A549 (cell line): ENCODE results near the gene EZH1.

ENCODE experiments used
- CEBPB ChIP-seq, 2 experiments: fragments of >200 bp in 1 of 2; sonication (Bioruptor Twin) in 1 of 2; formaldehyde crosslinking in 1 of 2; IDR thresholded peaks; 2 replicates each; pipeline ENCODE4 v1.6.1; 2012 to 2016
- EP300 ChIP-seq, 2 experiments: fragments of >200 bp; sonication (Bioruptor Twin); formaldehyde crosslinking; IDR thresholded peaks; 2 replicates in 1 of 2; 3 replicates in 1 of 2; pipeline ENCODE4 v1.6.1; 2016 to 2017
- ESRRA ChIP-seq: fragments of 150-350 bp; IDR thresholded peaks from 2 replicates; pipeline ENCODE4 v1.6.1; 2014; ENCODE audit warnings: mild to moderate bottlenecking, low read length, borderline replicate concordance
- HDAC2 ChIP-seq: fragments of 200-600 bp; sonication (generic); IDR thresholded peaks from 2 replicates; pipeline ENCODE4 v1.6.1; 2016
- JUN ChIP-seq, 2 experiments: fragments of >200 bp; sonication (Bioruptor Twin); formaldehyde crosslinking; IDR thresholded peaks; 2 replicates in 1 of 2; 3 replicates in 1 of 2; pipeline ENCODE4 v1.6.1; 2016 to 2017
- MAZ ChIP-seq: fragments of 150-350 bp; IDR thresholded peaks from 2 replicates; pipeline ENCODE4 v1.6.1; 2014; ENCODE audit warnings: antibody characterized with exemption, low read depth, low read length, borderline replicate concordance
- NR3C1 ChIP-seq: fragments of >200 bp; sonication (Bioruptor Twin); formaldehyde crosslinking; IDR thresholded peaks from 3 replicates; pipeline ENCODE4 v1.6.1; 2017
- POLR2A ChIP-seq: IDR thresholded peaks from 2 replicates; pipeline ENCODE4 v1.6.1; 2012; ENCODE audit warnings: mild to moderate bottlenecking, low read length
- TFCP2L1 ChIP-seq: fragments of 250-450 bp; sonication (Bioruptor Pico); IDR thresholded peaks from 2 replicates; pipeline ENCODE4 v1.5.0; 2021; ENCODE audit warnings: mild to moderate bottlenecking
- TP53 ChIP-seq: fragments of 250-450 bp; sonication (Bioruptor Pico); IDR thresholded peaks from 2 replicates; pipeline ENCODE4 v1.5.0; 2021; ENCODE audit warnings: mild to moderate bottlenecking, moderate library complexity
- TF ChIP-seq, protein P1 (sequence below): fragments of >200 bp; sonication (Bioruptor Twin); formaldehyde crosslinking; IDR thresholded peaks from 3 replicates; pipeline ENCODE4 v1.5.1; 2016
- TF ChIP-seq, protein P2 (sequence below): fragments of 450-650 bp; IDR thresholded peaks from 2 replicates; pipeline ENCODE4 v1.6.1; 2014; ENCODE audit warnings: antibody characterized with exemption
- TF ChIP-seq, protein P3 (sequence below): fragments of 200-600 bp; sonication (generic); IDR thresholded peaks from 2 replicates; pipeline ENCODE4 v1.6.1; 2016; ENCODE audit warnings: antibody characterized with exemption, mild to moderate bottlenecking, moderate library complexity
- TF ChIP-seq, protein P4 (sequence below): IDR thresholded peaks from 2 replicates; pipeline ENCODE4 v1.6.1; 2012

DNA sequence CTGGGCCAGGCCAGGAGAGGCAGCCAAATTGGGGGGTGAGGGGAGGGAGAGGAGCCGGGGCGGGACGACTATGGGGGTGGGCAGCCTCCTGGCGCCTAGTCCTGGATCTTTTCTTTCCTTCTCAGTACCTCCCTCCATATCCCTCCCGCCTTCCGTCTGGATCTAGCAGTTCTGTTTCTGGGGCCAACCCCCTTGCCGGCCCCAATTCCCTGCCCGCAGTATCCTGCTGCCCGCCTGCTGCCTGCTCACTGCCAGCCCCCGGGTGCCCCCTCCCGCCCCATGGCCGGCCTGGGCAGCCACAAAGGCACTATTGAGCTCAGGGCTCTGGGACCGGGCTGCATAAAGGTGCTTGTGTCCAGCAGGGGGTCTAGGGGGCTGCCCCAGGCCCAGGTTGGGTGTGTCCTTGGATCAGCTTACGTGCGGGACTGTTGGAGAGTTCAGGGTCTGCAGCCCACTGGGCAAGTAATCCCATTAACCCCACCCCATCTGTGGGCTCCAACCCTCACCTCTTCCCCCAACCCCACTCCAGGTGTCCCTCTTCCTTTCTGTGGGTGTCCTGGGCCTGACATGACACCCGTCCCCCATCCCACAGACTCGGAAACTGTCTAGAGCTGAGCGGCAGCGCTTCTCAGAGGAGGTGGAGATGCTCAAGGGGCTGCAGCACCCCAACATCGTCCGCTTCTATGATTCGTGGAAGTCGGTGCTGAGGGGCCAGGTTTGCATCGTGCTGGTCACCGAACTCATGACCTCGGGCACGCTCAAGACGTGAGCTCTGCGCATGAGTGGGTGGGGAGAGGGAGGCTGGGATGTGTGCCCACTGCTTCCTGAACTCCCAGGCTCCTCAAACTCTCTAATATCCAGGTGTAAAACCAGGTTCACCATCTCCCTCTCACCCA, 37.6 kb upstream of the EZH1 start:
- TF ChIP-seq TFCP2L1 (no peak), ESRRA (no peak), EP300 (IDR thresholded peaks at IDR 0.05) (no peak), TP53 (CRISPR knock-in tag) (no peak), NR3C1 (no peak), CEBPB (IDR thresholded peaks at IDR 0.05) (no peak), POLR2A (no peak), MAZ (no peak), JUN (IDR thresholded peaks at IDR 0.05) (no peak), HDAC2 (no peak)
- TF ChIP-seq, protein P1, sequence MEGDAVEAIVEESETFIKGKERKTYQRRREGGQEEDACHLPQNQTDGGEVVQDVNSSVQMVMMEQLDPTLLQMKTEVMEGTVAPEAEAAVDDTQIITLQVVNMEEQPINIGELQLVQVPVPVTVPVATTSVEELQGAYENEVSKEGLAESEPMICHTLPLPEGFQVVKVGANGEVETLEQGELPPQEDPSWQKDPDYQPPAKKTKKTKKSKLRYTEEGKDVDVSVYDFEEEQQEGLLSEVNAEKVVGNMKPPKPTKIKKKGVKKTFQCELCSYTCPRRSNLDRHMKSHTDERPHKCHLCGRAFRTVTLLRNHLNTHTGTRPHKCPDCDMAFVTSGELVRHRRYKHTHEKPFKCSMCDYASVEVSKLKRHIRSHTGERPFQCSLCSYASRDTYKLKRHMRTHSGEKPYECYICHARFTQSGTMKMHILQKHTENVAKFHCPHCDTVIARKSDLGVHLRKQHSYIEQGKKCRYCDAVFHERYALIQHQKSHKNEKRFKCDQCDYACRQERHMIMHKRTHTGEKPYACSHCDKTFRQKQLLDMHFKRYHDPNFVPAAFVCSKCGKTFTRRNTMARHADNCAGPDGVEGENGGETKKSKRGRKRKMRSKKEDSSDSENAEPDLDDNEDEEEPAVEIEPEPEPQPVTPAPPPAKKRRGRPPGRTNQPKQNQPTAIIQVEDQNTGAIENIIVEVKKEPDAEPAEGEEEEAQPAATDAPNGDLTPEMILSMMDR: no peak
- TF ChIP-seq, protein P2, sequence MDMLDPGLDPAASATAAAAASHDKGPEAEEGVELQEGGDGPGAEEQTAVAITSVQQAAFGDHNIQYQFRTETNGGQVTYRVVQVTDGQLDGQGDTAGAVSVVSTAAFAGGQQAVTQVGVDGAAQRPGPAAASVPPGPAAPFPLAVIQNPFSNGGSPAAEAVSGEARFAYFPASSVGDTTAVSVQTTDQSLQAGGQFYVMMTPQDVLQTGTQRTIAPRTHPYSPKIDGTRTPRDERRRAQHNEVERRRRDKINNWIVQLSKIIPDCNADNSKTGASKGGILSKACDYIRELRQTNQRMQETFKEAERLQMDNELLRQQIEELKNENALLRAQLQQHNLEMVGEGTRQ: no peak
- TF ChIP-seq, protein P3, sequence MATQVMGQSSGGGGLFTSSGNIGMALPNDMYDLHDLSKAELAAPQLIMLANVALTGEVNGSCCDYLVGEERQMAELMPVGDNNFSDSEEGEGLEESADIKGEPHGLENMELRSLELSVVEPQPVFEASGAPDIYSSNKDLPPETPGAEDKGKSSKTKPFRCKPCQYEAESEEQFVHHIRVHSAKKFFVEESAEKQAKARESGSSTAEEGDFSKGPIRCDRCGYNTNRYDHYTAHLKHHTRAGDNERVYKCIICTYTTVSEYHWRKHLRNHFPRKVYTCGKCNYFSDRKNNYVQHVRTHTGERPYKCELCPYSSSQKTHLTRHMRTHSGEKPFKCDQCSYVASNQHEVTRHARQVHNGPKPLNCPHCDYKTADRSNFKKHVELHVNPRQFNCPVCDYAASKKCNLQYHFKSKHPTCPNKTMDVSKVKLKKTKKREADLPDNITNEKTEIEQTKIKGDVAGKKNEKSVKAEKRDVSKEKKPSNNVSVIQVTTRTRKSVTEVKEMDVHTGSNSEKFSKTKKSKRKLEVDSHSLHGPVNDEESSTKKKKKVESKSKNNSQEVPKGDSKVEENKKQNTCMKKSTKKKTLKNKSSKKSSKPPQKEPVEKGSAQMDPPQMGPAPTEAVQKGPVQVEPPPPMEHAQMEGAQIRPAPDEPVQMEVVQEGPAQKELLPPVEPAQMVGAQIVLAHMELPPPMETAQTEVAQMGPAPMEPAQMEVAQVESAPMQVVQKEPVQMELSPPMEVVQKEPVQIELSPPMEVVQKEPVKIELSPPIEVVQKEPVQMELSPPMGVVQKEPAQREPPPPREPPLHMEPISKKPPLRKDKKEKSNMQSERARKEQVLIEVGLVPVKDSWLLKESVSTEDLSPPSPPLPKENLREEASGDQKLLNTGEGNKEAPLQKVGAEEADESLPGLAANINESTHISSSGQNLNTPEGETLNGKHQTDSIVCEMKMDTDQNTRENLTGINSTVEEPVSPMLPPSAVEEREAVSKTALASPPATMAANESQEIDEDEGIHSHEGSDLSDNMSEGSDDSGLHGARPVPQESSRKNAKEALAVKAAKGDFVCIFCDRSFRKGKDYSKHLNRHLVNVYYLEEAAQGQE: no peak
- TF ChIP-seq, protein P4, sequence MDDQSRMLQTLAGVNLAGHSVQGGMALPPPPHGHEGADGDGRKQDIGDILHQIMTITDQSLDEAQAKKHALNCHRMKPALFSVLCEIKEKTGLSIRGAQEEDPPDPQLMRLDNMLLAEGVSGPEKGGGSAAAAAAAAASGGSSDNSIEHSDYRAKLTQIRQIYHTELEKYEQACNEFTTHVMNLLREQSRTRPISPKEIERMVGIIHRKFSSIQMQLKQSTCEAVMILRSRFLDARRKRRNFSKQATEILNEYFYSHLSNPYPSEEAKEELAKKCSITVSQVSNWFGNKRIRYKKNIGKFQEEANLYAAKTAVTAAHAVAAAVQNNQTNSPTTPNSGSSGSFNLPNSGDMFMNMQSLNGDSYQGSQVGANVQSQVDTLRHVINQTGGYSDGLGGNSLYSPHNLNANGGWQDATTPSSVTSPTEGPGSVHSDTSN: no peak
